T-helper 17 cell (primary cell): ENCODE results near the gene TSPAN18. TPM values are rescaled to one million over a fixed set of nuclear protein-coding genes. Genes with fewer than 3 reads are reported as not detected.

Experiments
- ATAC-seq: fragments of 150-1000 bp; cut with Tn5 transposase; 2 replicates; pipeline ENCODE4 v1.10.0; 2021; ENCODE audit warnings: mild to moderate bottlenecking, moderate library complexity
- DNase-seq, 3 donors: peaks; one replicate each; pipeline versions ENCODE4 v3.0.0 to v3.0.0-alpha.2; 2020 to 2021
- H3K9me3 ChIP-seq: one replicate; pipeline ENCODE4 v1.7.0; 2013; ENCODE audit warnings: low read length, mild to moderate bottlenecking; ENCODE audit not compliant: control insufficient read depth, poor library complexity, severe bottlenecking
- H3K27ac Mint-ChIP-seq: one replicate; pipeline ENCODE4 v1.8.0; 2022; ENCODE audit warnings: mild to moderate bottlenecking, moderate library complexity, mixed read lengths
- H3K27me3 Mint-ChIP-seq: one replicate; pipeline ENCODE4 v1.8.0; 2022; ENCODE audit warnings: mixed read lengths
- H3K36me3 Mint-ChIP-seq: one replicate; pipeline ENCODE4 v1.8.0; 2022; ENCODE audit warnings: low read depth, mixed read lengths
- H3K4me1 Mint-ChIP-seq: one replicate; pipeline ENCODE4 v1.8.0; 2022; ENCODE audit warnings: mild to moderate bottlenecking, mixed read lengths
- H3K4me3 Mint-ChIP-seq: one replicate; pipeline ENCODE4 v1.8.0; 2022; ENCODE audit warnings: mild to moderate bottlenecking, moderate library complexity, mixed read lengths
- total RNA-seq, 4 donors: library from RNA in 2 of 4; stranded (reverse) in 2 of 4; gene quantifications; one replicate each; pipeline ENCODE4 v1.2.3 and lab custom pipeline; 2022 to 2026

The TSPAN18 gene
- total RNA-seq, 2 donors from 2014 or later = 79.8 to 93.2 TPM

DNA sequence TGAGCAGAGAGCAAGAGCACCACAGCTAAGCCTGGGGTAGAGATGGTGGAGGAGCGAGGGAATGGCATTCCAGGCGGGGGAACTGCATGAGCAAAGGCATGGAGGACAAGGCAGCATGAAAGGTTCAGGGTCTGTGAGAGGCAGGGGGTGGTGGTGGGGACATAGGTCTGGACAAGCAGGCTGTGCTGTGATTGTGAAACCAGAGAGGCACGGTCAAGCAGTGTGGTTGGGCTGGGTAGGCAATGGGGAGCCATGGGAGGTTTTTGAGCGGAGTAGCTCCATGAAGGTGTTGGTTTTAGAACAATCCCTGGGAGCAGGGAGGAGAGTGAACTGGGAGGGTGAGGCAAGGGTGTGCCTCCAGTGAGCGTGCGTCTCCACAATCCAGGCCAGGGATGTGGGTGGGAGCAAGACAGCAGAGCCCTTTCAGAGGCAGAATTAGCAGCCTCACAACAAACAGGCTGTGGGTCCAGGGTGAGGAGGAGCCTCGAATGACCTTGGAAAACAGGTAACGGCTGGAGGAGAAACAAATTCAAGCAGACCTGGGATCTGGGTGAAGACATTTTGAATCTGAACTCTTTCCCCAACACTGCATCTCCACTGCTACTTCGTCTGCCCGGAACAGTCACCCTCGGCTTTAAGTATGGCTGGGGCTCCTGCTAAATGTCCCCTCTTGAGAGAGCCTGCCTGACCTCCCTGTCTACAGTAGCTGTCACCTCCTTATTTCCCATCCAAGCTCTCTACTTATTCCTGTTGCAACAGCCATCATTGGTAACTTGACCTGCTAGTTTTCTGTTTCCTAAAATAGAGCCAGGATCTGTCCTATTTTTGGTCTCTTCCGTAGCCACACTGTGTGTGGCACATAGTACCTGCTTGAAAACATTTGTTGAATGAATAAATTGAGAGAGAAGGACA lies 27.0 kb upstream of the TSPAN18 start:
- DNase-seq (no peak), ATAC-seq (no peak)
- no peak overlapping the region for H3K4me3 Mint-ChIP-seq
- H3K27me3 Mint-ChIP-seq = peaks cover 6% of the 10 kb centered on the region
- no peak overlapping the region for H3K27ac Mint-ChIP-seq
- peaks cover 3% of the 10 kb centered on the region for H3K9me3 ChIP-seq
- peaks cover 38% of the 10 kb centered on the region for H3K4me1 Mint-ChIP-seq
- peaks cover 13% of the 10 kb centered on the region for H3K36me3 Mint-ChIP-seq

DNA sequence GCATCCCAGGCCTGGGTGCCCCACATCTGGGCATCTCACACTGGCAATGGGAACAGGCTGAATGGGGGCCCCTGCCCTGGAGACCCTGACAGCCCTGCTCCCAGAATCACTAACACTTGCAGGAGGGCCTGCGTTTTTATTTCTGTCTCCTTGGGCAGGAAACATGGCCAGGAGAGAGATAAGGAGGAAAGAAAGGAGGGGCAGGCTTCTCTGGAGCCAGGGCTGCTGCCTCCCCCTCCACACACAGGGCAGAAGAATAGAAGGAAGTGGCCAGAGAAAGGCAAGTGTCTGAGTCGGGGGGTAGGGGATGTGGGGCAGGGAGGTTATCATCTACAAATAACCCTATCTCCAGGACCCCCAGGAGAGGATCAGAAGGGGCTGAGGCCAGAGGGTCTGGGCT lies 25.5 kb upstream of the TSPAN18 start:
- peaks cover 6% of the 10 kb centered on the region for H3K27me3 Mint-ChIP-seq
- peaks cover 3% of the 10 kb centered on the region for H3K9me3 ChIP-seq
- no peak for ATAC-seq
- no peak overlapping the region for H3K4me3 Mint-ChIP-seq
- H3K4me1 Mint-ChIP-seq = peaks cover 34% of the 10 kb centered on the region
- H3K27ac Mint-ChIP-seq = no peak overlapping the region
- peaks cover 13% of the 10 kb centered on the region for H3K36me3 Mint-ChIP-seq
- DNase-seq = no peak

DNA sequence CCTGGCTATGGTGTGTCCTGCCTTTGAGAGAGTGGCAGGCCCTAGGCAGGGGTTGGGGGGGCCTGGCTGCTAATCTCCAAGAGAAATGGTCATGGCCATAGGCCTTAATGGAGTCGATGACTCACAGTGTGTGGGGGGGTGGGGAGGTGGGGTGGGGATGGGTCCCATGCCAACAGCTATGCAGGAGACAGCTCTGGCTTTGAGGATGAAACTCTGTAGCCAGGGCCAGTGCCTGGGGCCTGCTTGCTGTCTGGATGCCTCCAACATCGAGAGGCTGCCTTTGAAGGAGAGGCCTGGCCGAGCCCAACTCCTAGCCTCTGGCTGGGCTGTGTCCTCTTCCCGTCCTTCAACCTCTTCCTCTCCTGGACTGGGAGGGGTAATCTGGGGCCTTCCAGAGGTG lies 23.9 kb upstream of the TSPAN18 start:
- Mint-ChIP-seq H3K4me3 (no peak overlapping the region), H3K27me3 (peaks cover 6% of the 10 kb centered on the region), H3K36me3 (peaks cover 13% of the 10 kb centered on the region), H3K4me1 (peaks cover 34% of the 10 kb centered on the region), H3K27ac (no peak overlapping the region)
- ATAC-seq = no peak
- DNase-seq = no peak
- peaks cover 3% of the 10 kb centered on the region for H3K9me3 ChIP-seq

DNA sequence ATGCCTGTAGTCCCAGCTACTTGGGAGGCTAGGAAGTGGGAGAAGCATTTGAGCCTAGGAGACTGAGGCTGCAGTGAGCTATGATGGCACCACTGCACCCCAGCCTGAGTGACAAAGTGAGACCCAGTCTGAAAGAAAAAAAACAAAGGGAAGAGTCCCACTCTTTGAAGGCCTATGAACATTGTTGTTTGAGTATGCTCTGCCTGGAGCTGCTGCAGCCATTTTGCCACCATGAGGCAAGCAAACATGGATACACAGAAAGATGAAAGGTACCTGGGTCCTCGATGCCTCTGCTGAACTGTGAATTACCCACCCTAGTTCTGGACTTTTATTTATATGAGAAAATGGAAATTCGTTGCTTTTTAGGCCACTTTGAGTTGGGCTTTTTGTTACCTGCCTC lies 19.7 kb upstream of the TSPAN18 start:
- ATAC-seq (no peak), DNase-seq (no peak)
- Mint-ChIP-seq H3K4me1 (peaks cover 28% of the 10 kb centered on the region), H3K27ac (no peak overlapping the region), H3K36me3 (peaks cover 4% of the 10 kb centered on the region), H3K4me3 (no peak overlapping the region), H3K27me3 (no peaks in the 10 kb centered on the region)
- peaks cover 3% of the 10 kb centered on the region for H3K9me3 ChIP-seq

DNA sequence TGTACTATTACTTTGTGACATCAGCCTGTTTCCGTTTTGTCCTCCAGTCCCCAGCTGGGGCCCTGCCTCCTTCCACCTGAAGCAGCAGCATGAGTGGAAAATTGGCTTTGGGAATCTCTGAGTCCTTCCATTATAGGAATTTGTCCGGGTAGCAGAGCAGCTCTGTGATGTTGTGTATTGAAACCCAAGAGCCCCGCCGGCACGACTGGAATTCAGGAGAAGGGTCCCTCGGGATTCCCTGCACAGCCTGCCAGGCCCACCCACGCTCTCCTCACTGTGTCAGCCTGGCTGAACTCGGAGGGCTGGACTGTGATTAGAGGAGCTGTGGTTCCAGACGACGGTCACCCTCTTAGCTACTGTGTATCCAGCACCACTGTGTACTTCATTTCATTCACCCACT lies 18.8 kb upstream of the TSPAN18 start:
- H3K27ac Mint-ChIP-seq = no peak overlapping the region

DNA sequence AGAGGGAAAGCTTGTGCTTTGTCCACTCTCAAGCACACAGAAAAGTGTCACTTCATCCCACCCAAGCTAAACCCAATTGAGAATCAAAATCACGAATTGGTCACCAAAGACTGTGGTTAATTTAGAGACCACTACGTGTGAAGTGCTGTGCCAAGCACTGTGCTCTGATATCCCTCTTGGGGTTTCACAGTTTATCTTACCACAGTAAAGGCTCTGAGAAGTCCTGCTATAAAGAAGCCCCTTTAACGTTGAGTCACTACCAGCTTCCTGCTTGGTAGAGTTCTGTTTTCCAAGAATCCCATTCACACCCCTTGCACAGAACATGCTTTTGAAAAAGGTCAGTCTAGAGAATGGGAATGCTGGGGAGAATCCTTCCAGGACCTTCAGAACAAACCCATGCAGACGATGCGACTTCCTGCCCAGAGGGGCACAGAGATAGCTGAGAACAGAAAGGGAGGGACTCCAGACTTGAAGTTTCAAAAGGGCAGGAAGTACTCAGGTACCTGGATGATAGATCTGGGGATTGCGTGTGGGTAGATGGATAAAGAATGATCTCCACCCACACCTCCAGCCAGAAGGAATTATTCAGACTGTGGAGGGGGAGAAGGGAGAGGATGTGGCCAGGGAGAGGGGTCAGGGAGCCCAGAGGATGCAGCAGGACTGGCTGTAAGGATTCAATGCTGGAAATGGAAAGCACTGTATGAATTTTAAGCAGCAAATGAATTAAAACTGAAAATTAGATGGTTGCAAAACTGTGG lies 18.1 kb upstream of the TSPAN18 start:
- no peak for DNase-seq
- Mint-ChIP-seq H3K27me3 (no peaks in the 10 kb centered on the region), H3K36me3 (peaks cover 3% of the 10 kb centered on the region), H3K27ac (no peak overlapping the region), H3K4me3 (no peak overlapping the region), H3K4me1 (peaks cover 21% of the 10 kb centered on the region)
- peaks cover under 1% of the 10 kb centered on the region for H3K9me3 ChIP-seq
- no peak for ATAC-seq

More for the DNA sequence above, 18.8 kb upstream of the TSPAN18 start:
- peaks cover 3% of the 10 kb centered on the region for H3K36me3 Mint-ChIP-seq
- ATAC-seq (no peak), DNase-seq (no peak)
- peaks cover 21% of the 10 kb centered on the region for H3K4me1 Mint-ChIP-seq
- H3K27me3 Mint-ChIP-seq = no peaks in the 10 kb centered on the region
- no peak overlapping the region for H3K4me3 Mint-ChIP-seq
- peaks cover 3% of the 10 kb centered on the region for H3K9me3 ChIP-seq

DNA sequence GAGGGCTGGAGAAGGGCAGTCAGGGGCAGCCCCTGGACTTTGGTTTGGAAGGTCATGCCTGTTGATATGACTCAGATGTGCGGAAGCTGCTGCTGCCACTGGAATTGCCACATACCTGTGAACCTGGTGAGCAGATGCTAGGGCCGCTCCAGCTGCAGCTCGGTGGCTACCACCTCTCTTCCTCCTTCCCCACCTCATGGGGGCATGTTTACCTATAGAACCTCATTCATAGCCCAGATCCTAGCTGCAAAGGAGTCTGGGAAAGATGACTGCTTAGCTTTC lies 17.5 kb upstream of the TSPAN18 start:
- no peaks in the 10 kb centered on the region for H3K27me3 Mint-ChIP-seq
- ATAC-seq (no peak), DNase-seq (no peak)
- H3K4me1 Mint-ChIP-seq = peaks cover 21% of the 10 kb centered on the region
- H3K4me3 Mint-ChIP-seq = no peak overlapping the region
- peaks cover 3% of the 10 kb centered on the region for H3K36me3 Mint-ChIP-seq
- H3K9me3 ChIP-seq = no peaks in the 10 kb centered on the region
- H3K27ac Mint-ChIP-seq = no peak overlapping the region

DNA sequence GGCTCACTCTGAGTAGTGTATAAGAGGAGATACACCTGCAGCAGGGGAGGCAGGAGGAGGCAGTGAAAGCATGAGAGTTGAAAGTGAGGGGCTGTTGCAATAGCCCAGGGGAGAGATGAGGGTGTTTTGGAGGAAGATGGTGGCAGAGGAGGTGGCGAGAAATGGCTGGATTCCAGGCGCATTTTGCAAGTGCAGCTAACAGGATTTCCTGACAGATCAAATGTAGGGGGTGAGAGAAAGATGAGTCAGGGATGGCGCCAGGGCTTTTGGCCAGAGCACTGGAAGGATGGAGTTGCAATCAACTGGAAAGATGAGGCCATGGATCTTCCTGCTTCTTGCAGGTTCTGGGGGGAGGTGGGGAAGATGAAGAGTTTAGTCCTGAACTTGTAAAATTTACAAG lies 16.8 kb upstream of the TSPAN18 start:
- Mint-ChIP-seq H3K4me3 (peak overlapping the region; percentile 2), H3K36me3 (peaks cover 3% of the 10 kb centered on the region), H3K27me3 (no peaks in the 10 kb centered on the region), H3K27ac (peak overlapping the region; percentile 4), H3K4me1 (peaks cover 21% of the 10 kb centered on the region)
- H3K9me3 ChIP-seq = no peaks in the 10 kb centered on the region
- no peak for DNase-seq
- ATAC-seq = no peak

DNA sequence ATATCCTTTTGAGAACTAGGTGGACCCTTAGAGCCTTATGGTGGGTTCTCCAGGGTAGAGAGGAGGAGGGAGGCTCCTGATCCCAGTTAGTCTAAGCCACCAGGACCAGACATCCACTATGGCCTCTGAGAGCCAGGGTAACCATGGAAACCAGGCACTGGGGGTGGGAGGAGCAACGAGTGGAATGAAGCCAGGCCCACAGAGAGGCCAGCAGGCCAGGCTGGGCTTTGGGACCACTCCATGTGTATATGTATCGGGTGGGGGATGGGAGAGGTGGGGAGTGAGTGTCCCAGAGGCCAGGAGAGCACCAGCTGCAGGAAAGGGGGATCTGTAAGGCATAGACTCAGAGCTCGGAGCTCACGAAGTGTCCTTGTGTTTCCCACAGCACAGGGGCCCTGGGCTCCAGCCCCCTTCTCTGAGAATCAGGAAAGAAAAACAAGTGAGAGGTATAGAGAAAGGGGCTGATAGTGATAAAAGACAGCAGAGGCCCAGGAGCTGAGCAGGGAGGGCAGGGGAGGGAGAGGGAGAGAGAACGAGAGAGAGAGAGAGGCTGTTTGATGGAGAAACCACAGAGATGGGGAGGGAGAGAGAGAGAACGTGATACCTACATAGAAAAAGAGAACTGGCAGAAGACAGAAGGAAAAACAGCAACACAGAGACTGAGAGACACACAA lies 15.5 kb upstream of the TSPAN18 start:
- peaks cover 21% of the 10 kb centered on the region for H3K4me1 Mint-ChIP-seq
- H3K4me3 Mint-ChIP-seq = no peak overlapping the region

DNA sequence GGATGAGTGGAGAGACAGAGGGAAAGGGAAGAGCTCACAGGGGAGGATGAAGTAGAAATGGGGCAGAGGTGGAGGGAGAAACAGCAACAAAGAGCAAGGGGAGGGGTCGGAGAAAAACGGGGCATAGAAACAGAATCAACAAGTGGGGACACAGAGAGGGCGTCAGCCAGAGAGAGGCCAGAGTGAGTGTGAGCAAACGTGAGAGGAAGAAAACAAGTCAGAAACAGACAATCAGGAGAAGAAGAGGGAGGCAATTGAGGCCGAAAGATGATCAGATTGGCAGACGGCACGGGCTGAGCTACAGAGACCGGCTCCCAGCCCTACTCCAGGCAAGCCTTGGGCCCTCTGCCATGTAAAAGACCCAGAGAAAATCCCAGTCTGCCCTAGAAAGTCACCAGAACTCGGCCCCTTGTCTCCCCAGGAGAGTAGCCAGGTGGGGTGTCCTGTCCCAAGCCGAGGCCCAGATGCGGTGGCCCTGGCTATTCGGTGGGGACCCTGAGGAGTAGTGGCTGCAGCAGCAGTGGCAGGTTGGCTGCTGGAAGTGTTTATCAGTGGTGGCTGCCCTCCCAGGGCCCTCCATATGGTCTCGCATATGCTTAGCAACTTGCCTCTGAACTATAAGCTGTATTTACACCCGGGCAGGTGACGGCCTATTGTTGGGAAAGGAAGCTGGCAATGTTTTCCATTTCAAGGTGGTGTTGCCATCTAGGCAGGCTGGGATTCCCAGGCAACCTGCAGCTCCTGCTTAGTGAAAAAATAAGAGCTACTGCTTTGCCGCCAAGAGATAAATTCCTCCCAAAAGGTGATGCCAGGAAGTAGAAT lies 14.8 kb upstream of the TSPAN18 start:
- ATAC-seq = no peak
- Mint-ChIP-seq H3K36me3 (peaks cover 3% of the 10 kb centered on the region), H3K27me3 (no peaks in the 10 kb centered on the region), H3K27ac (peak overlapping the region; percentile 67), H3K4me3 (no peak overlapping the region), H3K4me1 (peaks cover 21% of the 10 kb centered on the region)
- DNase-seq = no peak
- H3K9me3 ChIP-seq = no peaks in the 10 kb centered on the region

More for the DNA sequence above, 15.5 kb upstream of the TSPAN18 start:
- H3K36me3 Mint-ChIP-seq = peaks cover 3% of the 10 kb centered on the region
- ATAC-seq = no peak
- H3K9me3 ChIP-seq = no peaks in the 10 kb centered on the region
- peak overlapping the region; percentile 67 for H3K27ac Mint-ChIP-seq
- no peak for DNase-seq
- no peaks in the 10 kb centered on the region for H3K27me3 Mint-ChIP-seq

DNA sequence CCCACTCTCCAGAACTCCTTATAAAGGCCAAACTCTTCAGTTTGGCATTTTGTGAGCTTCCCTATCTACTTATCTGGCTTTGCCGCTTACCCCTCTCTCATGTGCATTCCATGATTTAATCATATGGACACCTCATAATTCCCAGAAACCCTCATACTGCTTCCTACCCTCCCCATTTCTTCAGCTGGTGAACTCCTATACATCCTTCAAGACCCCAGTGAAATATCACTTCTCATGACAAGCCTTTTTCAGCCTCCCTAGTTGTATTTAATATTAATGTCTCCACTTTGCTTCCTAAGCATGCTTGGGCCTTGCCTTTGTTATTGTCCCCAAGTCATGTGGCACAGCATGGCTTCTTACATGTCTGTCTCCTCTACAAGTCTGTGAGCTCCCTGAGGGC lies 13.7 kb upstream of the TSPAN18 start:
- DNase-seq = no peak
- no peak overlapping the region for H3K27ac Mint-ChIP-seq
- peaks cover 3% of the 10 kb centered on the region for H3K36me3 Mint-ChIP-seq
- no peak for ATAC-seq
- peaks cover 21% of the 10 kb centered on the region for H3K4me1 Mint-ChIP-seq
- no peaks in the 10 kb centered on the region for H3K27me3 Mint-ChIP-seq
- no peak overlapping the region for H3K4me3 Mint-ChIP-seq
- no peaks in the 10 kb centered on the region for H3K9me3 ChIP-seq

DNA sequence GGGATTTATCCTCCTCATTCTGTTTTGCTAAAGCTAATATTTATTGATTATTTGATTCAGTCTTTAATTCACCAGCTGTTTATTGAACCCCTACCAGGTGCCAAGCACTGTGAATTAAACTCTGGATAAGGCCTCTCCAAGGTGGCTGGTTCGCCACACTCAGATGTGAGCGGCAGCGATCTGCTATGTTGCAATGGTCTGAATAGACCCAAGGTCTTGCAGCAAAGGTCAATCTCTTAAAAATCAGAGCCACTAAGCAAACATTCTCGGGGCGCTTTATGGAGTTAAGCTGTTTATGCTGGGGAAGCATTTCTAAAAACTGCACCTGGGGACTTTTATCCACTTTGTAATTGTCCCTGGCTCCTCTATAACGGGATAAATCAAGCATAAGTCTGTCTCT lies 10.5 kb upstream of the TSPAN18 start:
- no peak for ATAC-seq
- H3K4me1 Mint-ChIP-seq = peaks cover 8% of the 10 kb centered on the region
- no peak overlapping the region for H3K4me3 Mint-ChIP-seq
- H3K36me3 Mint-ChIP-seq = no peaks in the 10 kb centered on the region
- no peaks in the 10 kb centered on the region for H3K27me3 Mint-ChIP-seq
- no peak overlapping the region for H3K27ac Mint-ChIP-seq
- DNase-seq = no peak
- no peaks in the 10 kb centered on the region for H3K9me3 ChIP-seq

DNA sequence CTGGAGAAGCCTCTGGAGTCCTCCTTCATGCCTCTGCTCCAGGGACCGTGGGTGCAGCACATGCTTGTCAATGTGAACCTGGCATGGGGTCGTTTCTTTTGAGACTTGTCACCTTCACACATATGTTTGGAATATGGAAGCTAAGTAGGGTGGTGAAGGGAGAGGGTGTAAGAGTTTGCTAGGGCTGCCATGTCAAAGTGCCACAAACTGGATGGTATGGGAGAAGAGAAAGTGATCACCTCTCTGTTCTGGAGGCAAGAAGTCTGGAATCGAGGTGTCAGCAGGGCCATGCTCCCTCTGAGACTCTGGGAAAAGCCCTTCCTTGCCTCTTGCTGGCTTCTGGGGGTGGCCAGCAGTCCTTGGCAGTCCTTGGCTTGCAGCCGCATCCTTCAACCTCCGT lies 8.7 kb upstream of the TSPAN18 start:
- H3K36me3 Mint-ChIP-seq = no peaks in the 10 kb centered on the region
- no peak overlapping the region for H3K27ac Mint-ChIP-seq
- peaks cover 4% of the 10 kb centered on the region for H3K4me1 Mint-ChIP-seq
- H3K4me3 Mint-ChIP-seq = no peak overlapping the region
- DNase-seq (no peak), ATAC-seq (no peak)
- no peaks in the 10 kb centered on the region for H3K27me3 Mint-ChIP-seq
- no peaks in the 10 kb centered on the region for H3K9me3 ChIP-seq
